Gastroesophageal sphincter (tissue), 4 donors: ENCODE data around the gene PHLDB3. TPM values are rescaled to one million over a fixed set of nuclear protein-coding genes. Genes with fewer than 3 reads are reported as not detected.
A peak's percentile ranks its signal among the peaks of the same experiment; 100 is the strongest.

Experiments
- ATAC-seq: fragments of 150-250 bp; one replicate; pipeline ENCODE4 v1.9.1; 2016; ENCODE audit warnings: mild to moderate bottlenecking, moderate library complexity
- H3K27ac ChIP-seq, 4 donors: fragments of 200-600 bp; sonication (generic) in 3 of 4; 1 replicate in 3 of 4; 2 replicates in 1 of 4; pipeline ENCODE4 v1.5.1; 2016 to 2019
- H3K27me3 ChIP-seq: fragments of 200-600 bp; sonication (generic); one replicate; pipeline ENCODE4 v1.5.1; 2019
- H3K36me3 ChIP-seq, 2 donors: fragments of 200-600 bp; sonication (generic); one replicate each; pipeline ENCODE4 v1.5.1; 2019; ENCODE audit warnings: control low read depth in 1 of 2
- H3K4me1 ChIP-seq, 3 donors: fragments of 200-600 bp; sonication (generic); 1 replicate in 2 of 3; 2 replicates in 1 of 3; pipeline ENCODE4 v1.5.1; 2016 to 2019; ENCODE audit warnings: control low read depth in 2 of 3
- H3K4me3 ChIP-seq, 2 donors: fragments of 200-600 bp; sonication (generic); one replicate each; pipeline ENCODE4 v1.5.1; 2019; ENCODE audit warnings: mild to moderate bottlenecking in 1 of 2, moderate library complexity in 1 of 2
- H3K9me3 ChIP-seq, 3 donors: fragments of 200-600 bp; sonication (generic); one replicate each; pipeline ENCODE4 v1.5.1; 2017 to 2019; ENCODE audit warnings: control low read depth in 2 of 3
- EP300 ChIP-seq: sonication (generic); formaldehyde crosslinking; IDR thresholded peaks from one replicate; pipeline ENCODE4 v1.6.1; 2017; ENCODE audit warnings: antibody characterized with exemption, mild to moderate bottlenecking
- POLR2A ChIP-seq, 2 donors: fragments of 450-650 bp; IDR thresholded peaks; one replicate each; pipeline ENCODE4 v1.6.1; 2017; ENCODE audit warnings: antibody characterized with exemption in 2 of 2, mild to moderate bottlenecking in 2 of 2, moderate library complexity in 1 of 2
- POLR2AphosphoS5 ChIP-seq: sonication (generic); formaldehyde crosslinking; IDR thresholded peaks from one replicate; pipeline ENCODE4 v1.6.1; 2017; ENCODE audit warnings: antibody characterized with exemption
- WGBS, 2 donors: methylation state at CpG; one replicate each; pipeline ENCODE4 v1.1.5; 2018; ENCODE audit warnings: low coverage in 1 of 2; 5-methylcytosine and 5-hydroxymethylcytosine counted together
- total RNA-seq, 4 donors: library from RNA; depleted of rRNA; stranded (reverse); fragments of >200 nt; gene quantifications; one replicate each; pipeline ENCODE4 v1.1.0, GENCODE V29; 2016
- TF ChIP-seq, protein P1 (sequence below), 4 experiments: fragments of 200-600 bp in 2 of 4; fragments of 450-650 bp in 2 of 4; sonication (generic) in 1 of 4; IDR thresholded peaks; one replicate each; pipeline ENCODE4 v1.5.1; 2017 to 2019; ENCODE audit warnings: antibody characterized with exemption in 4 of 4, mild to moderate bottlenecking in 2 of 4, moderate library complexity in 2 of 4

PHLDB3 gene
- total RNA-seq, result 10 to 100 TPM in 3 of 4 donors, 1 to 10 TPM in 1; 8.8 to 38.1 (median 14.9) TPM

DNA sequence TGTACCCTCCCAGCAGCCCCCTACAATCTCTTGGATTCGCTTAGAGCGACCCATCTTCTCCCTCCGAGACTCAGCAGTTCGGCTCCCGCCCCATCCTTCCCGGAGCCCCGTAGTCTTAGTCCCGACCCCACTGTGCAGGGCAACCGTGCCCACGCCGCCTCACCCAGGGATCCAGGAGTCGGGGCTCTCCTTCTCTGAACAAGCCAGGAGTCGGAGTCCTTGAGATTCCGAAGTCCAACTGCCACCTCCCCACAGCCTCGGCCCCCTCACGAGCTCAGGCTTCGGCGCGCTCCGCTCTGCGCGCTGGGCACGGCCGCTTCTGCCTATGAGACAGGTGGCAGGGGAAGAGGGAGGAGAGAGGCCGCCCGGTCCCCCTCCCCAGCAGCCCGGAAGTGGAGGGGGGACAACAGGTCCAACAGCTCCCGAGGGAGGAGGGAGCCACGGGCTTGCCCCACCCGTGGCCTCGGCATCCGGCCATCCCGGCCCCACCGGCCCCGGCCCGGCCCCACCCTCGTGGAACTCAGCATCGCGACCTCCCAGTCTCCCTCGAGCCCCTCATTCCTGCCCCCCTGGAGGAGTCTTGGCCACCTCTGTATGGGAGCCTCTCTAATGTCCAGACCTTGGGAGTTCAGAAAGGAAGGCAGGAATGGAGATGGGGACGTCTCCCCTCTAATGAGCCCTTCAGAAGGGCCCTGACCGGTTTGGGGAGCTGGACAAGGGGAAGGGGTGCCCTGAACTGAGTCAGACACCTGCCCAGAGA is at the start of gene PHLDB3:
PHLDB3 (minus strand) TSS at position 321 of the 760 bp plus-strand sequence. CDS start 628 bp downstream, outside the sequence.
- ATAC-seq, result peak; percentile 60
- H3K4me3 ChIP-seq, result peak within 1 kb of the TSS; percentile 65 to 80
- peak within 1 kb of the TSS; percentile 85 to 95 (median 92) for H3K27ac ChIP-seq
- TF ChIP-seq POLR2AphosphoS5, result peak; percentile 14
- TF ChIP-seq, protein P1, sequence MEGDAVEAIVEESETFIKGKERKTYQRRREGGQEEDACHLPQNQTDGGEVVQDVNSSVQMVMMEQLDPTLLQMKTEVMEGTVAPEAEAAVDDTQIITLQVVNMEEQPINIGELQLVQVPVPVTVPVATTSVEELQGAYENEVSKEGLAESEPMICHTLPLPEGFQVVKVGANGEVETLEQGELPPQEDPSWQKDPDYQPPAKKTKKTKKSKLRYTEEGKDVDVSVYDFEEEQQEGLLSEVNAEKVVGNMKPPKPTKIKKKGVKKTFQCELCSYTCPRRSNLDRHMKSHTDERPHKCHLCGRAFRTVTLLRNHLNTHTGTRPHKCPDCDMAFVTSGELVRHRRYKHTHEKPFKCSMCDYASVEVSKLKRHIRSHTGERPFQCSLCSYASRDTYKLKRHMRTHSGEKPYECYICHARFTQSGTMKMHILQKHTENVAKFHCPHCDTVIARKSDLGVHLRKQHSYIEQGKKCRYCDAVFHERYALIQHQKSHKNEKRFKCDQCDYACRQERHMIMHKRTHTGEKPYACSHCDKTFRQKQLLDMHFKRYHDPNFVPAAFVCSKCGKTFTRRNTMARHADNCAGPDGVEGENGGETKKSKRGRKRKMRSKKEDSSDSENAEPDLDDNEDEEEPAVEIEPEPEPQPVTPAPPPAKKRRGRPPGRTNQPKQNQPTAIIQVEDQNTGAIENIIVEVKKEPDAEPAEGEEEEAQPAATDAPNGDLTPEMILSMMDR (IDR thresholded peaks at IDR 0.05), result no peak
- WGBS, 2 donors, result 1% methylated on average over 8 of the region's 42 CpGs; no CpG with 5 or more reads in 1 of the 2 donors
- peaks cover 0 to 34% of the 10 kb centered on the region in 2 donors for H3K36me3 ChIP-seq
- no peaks in the 10 kb centered on the region for H3K9me3 ChIP-seq
- peaks cover 0 to 33% (median 7%) of the 10 kb centered on the region in 3 donors for H3K4me1 ChIP-seq
- no peaks in the 10 kb centered on the region for H3K27me3 ChIP-seq

DNA sequence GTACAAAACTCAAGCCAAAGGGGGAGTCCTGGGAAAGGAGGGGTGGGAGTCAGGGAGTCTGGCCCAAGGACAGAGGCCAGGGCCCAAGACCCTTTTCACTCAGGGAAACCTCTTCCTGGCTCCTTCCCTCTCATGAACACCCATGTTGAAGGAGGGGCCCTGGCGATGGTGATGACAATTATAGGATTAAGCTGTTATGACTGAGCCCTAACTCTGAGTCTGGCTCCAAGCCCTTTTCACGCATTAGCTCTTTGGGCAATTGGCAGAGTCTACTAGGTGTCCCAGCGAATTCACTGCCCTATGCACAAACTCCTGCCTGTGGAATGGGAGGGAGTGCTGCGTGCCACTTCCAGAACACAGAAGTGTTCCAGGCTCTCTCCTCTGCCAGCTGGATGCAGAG is 49.1 kb upstream of the PHLDB3 start:
- H3K36me3 ChIP-seq, result peaks cover 0 to 98% of the 10 kb centered on the region in 2 donors
- no peaks in the 10 kb centered on the region for H3K4me1 ChIP-seq
- H3K9me3 ChIP-seq, result no peaks in the 10 kb centered on the region
- WGBS, 2 donors, result 59% methylated on average over 3 of the region's 4 CpGs; no CpG with 5 or more reads in 1 of the 2 donors
- H3K27me3 ChIP-seq, result no peaks in the 10 kb centered on the region
- TF ChIP-seq POLR2A (IDR thresholded peaks at IDR 0.05) (no peak), POLR2AphosphoS5 (no peak)
- TF ChIP-seq, protein P1 (IDR thresholded peaks at IDR 0.05), result no peak
- no peak overlapping the region for H3K4me3 ChIP-seq
- no peak overlapping the region for H3K27ac ChIP-seq
- no peak for ATAC-seq

DNA sequence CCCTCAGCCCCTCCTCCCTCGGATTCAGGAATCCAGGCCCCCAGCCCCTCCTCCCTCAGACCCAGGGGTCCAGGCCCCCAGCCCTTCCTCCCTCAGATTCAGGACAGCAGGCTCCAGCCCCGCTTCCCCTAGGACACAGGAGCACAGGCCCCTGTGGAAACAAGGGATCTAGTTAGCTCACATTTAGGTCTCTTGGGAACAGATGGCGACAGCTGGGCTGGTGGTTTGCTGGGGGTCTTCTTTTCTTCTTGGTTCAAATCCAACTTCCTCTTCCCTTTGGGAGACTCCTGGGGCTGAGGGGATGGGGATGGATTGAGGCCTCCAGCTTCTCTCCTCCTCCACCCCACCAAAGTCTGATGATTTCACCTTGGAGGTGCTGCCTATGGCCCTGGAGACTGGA is 48.1 kb upstream of the PHLDB3 start:
- Histone ChIP-seq H3K4me1 (no peaks in the 10 kb centered on the region), H3K9me3 (no peaks in the 10 kb centered on the region), H3K4me3 (no peak overlapping the region), H3K27me3 (no peaks in the 10 kb centered on the region), H3K36me3 (peaks cover 0 to 93% of the 10 kb centered on the region in 2 donors), H3K27ac (no peak overlapping the region)
- ATAC-seq, result no peak
- no CpG with 5 or more reads among the region's 3 CpGs for WGBS, 2 donors
- TF ChIP-seq POLR2AphosphoS5 (no peak), POLR2A (IDR thresholded peaks at IDR 0.05) (no peak)
- TF ChIP-seq, protein P1 (IDR thresholded peaks at IDR 0.05), result no peak

DNA sequence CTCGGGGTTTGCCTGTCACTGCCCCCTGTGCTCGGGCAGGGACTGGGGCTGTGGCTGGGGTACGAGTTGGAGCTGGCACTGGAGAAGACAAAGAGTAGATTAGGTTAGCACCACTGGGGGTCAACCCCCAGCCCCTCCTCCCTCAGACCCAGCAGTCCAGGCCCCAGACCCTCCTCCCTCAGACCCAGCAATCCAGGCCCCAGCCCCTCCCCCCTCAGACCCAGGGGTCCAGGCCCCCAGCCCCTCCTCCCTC is 47.6 kb upstream of the PHLDB3 start:
- Histone ChIP-seq H3K27me3 (no peaks in the 10 kb centered on the region), H3K4me1 (no peaks in the 10 kb centered on the region), H3K36me3 (peaks cover 0 to 94% of the 10 kb centered on the region in 2 donors), H3K9me3 (no peaks in the 10 kb centered on the region), H3K4me3 (no peak overlapping the region), H3K27ac (no peak overlapping the region)
- no CpG with 5 or more reads among the region's 3 CpGs for WGBS, 2 donors
- no peak for ATAC-seq
- TF ChIP-seq, protein P1 (IDR thresholded peaks at IDR 0.05), result no peak
- TF ChIP-seq POLR2AphosphoS5 (no peak), EP300 (no peak), POLR2A (IDR thresholded peaks at IDR 0.05) (no peak)
